Globus pallidus (tissue), 1 donor: Measurements from ENCODE around the gene BTN3A1.
A peak's percentile ranks its signal among the peaks of the same experiment; 100 is the strongest.
"Not testable (repeated sequence)": the region's sequence is repeated elsewhere in the genome, so short reads cannot be mapped to it uniquely, and the experiment has no call there.

ENCODE experiments used
- DNase-seq: peaks from one replicate; pipeline ENCODE4 v3.0.0-alpha.2; 2015; ENCODE audit warnings: low spot score

Gene BTN3A1

GRCh38 chr6:26401987-26402658 is at the start of gene BTN3A1:
TSS of gene BTN3A1 (plus strand) at chr6:26402275. CDS start at chr6:26405564, 3,289 bp downstream.
- DNase-seq, result peak; percentile 83

GRCh38 chr6:26352315-26352714 is 49.8 kb upstream of the BTN3A1 start:
- DNase-seq, result no peak

- no peak for DNase-seq
Measured at GRCh38 chr6:26354162-26354561, 47.9 kb upstream of the BTN3A1 start.

GRCh38 chr6:26355366-26355765 is 46.7 kb upstream of the BTN3A1 start:
- DNase-seq, result no peak

GRCh38 chr6:26357543-26357942 is 44.5 kb upstream of the BTN3A1 start:
- DNase-seq, result not testable (repeated sequence)

GRCh38 chr6:26358511-26358981 is 43.5 kb upstream of the BTN3A1 start:
- DNase-seq, result no peak

GRCh38 chr6:26359765-26360164 is 42.3 kb upstream of the BTN3A1 start:
- no peak for DNase-seq

- no peak for DNase-seq
Measured at GRCh38 chr6:26360451-26361416, 41.3 kb upstream of the BTN3A1 start.

GRCh38 chr6:26361544-26361943 is 40.5 kb upstream of the BTN3A1 start:
- no peak for DNase-seq

- no peak for DNase-seq
Measured at GRCh38 chr6:26362093-26362835, 39.8 kb upstream of the BTN3A1 start.

GRCh38 chr6:26362836-26363220 is 39.2 kb upstream of the BTN3A1 start:
- DNase-seq, result no peak

GRCh38 chr6:26363882-26364701 is 38.0 kb upstream of the BTN3A1 start:
- peak; percentile 15 for DNase-seq

GRCh38 chr6:26365633-26365995 is 36.5 kb upstream of the BTN3A1 start:
- DNase-seq, result no peak

GRCh38 chr6:26366504-26366903 is 35.6 kb upstream of the BTN3A1 start:
- DNase-seq, result no peak

GRCh38 chr6:26367114-26367513 is 35.0 kb upstream of the BTN3A1 start:
- DNase-seq, result no peak

- not testable (repeated sequence) for DNase-seq
Measured at GRCh38 chr6:26371813-26372212, 30.3 kb upstream of the BTN3A1 start.

GRCh38 chr6:26372308-26373144 is 29.5 kb upstream of the BTN3A1 start:
- DNase-seq, result no peak

- DNase-seq, result no peak
Measured at GRCh38 chr6:26375270-26375669, 26.8 kb upstream of the BTN3A1 start.

- DNase-seq, result no peak
Measured at GRCh38 chr6:26377719-26378118, 24.4 kb upstream of the BTN3A1 start.

GRCh38 chr6:26378143-26378542 is 23.9 kb upstream of the BTN3A1 start:
- not testable (repeated sequence) for DNase-seq

- no peak for DNase-seq
Measured at GRCh38 chr6:26379292-26379691, 22.8 kb upstream of the BTN3A1 start.
